CD14-positive monocyte (primary cell): ENCODE data around the gene ZNF101. TPM values are rescaled to one million over a fixed set of nuclear protein-coding genes. Genes with fewer than 3 reads are reported as not detected.

Experiments
- DNase-seq, 3 donors: peaks; one replicate each; pipeline ENCODE4 v3.0.0-alpha.2; 2011 to 2022
- H2AFZ ChIP-seq: 2 replicates; pipeline ENCODE4 v1.6.0; 2012; ENCODE audit warnings: mild to moderate bottlenecking, low read depth, low read length, inconsistent platforms; ENCODE audit not compliant: insufficient read depth, poor library complexity, severe bottlenecking
- H3K27ac ChIP-seq, 2 donors: 1 replicate in 1 of 2; 2 replicates in 1 of 2; pipeline ENCODE4 v1.5.1; 2012 to 2013; ENCODE audit warnings: low read length in 2 of 2, control low read depth in 1 of 2, inconsistent platforms in 1 of 2, low read depth in 1 of 2, mild to moderate bottlenecking in 1 of 2
- H3K27me3 ChIP-seq, 2 donors: one replicate each; pipeline versions ENCODE4 v1.6.0 to v1.6.1; 2011 to 2013; ENCODE audit warnings: low read length in 2 of 2; ENCODE audit not compliant: control insufficient read depth in 2 of 2, insufficient read depth in 2 of 2
- H3K36me3 ChIP-seq, 2 donors: replicated peaks in 1 of 2; 1 replicate in 1 of 2; 2 replicates in 1 of 2; pipeline versions ENCODE4 v1.5.1 to v1.6.1; 2012 to 2013; ENCODE audit warnings: low read length in 2 of 2, control low read depth in 1 of 2, inconsistent platforms in 1 of 2, mild to moderate bottlenecking in 1 of 2; ENCODE audit not compliant: insufficient read depth in 2 of 2, control insufficient read depth in 1 of 2
- H3K4me1 ChIP-seq, 2 donors: 1 replicate in 1 of 2; 2 replicates in 1 of 2; pipeline versions ENCODE4 v1.5.1 to v1.6.1; 2012 to 2013; ENCODE audit warnings: low read length in 2 of 2, control low read depth in 1 of 2, inconsistent platforms in 1 of 2, mild to moderate bottlenecking in 1 of 2, moderate library complexity in 1 of 2; ENCODE audit not compliant: insufficient read depth in 2 of 2, control insufficient read depth in 1 of 2
- H3K4me2 ChIP-seq: replicated peaks from 2 replicates; pipeline ENCODE3; 2012; ENCODE audit warnings: low read length, moderate library complexity, mild to moderate bottlenecking; ENCODE audit not compliant: poor library complexity, severe bottlenecking; ENCODE audit errors: extremely low read depth
- H3K4me3 ChIP-seq, 3 experiments: fragments of 200-600 bp in 1 of 3; sonication (generic) in 1 of 3; replicated peaks in 1 of 3; 1 replicate in 2 of 3; 2 replicates in 1 of 3; pipeline ENCODE4 v1.5.1; 2011 to 2013; ENCODE audit warnings: low read length in 3 of 3, mild to moderate bottlenecking in 3 of 3, control low read depth in 2 of 3, low read depth in 2 of 3, inconsistent platforms in 1 of 3, moderate library complexity in 1 of 3
- H3K79me2 ChIP-seq: 2 replicates; pipeline ENCODE4 v1.6.0; 2012; ENCODE audit warnings: mild to moderate bottlenecking, control low read depth, inconsistent platforms, low read length, moderate library complexity; ENCODE audit not compliant: insufficient read depth
- H3K9ac ChIP-seq: 2 replicates; pipeline ENCODE4 v1.6.0; 2017; ENCODE audit warnings: low read length, mild to moderate bottlenecking; ENCODE audit not compliant: insufficient read depth, poor library complexity, severe bottlenecking
- H3K9me3 ChIP-seq, 2 donors: replicated peaks in 1 of 2; 1 replicate in 1 of 2; 2 replicates in 1 of 2; pipeline versions ENCODE4 v1.5.1 to v1.6.1; 2012 to 2013; ENCODE audit warnings: low read length in 2 of 2, control low read depth in 1 of 2; ENCODE audit not compliant: control insufficient read depth in 1 of 2, insufficient read depth in 1 of 2
- H4K20me1 ChIP-seq: 2 replicates; pipeline ENCODE4 v1.6.0; 2012; ENCODE audit warnings: mild to moderate bottlenecking, low read length, control low read depth, moderate library complexity; ENCODE audit not compliant: insufficient read depth
- H3K27ac Mint-ChIP-seq, 7 donors: one replicate each; pipeline ENCODE4 v1.8.0; 2020; ENCODE audit warnings: mild to moderate bottlenecking in 7 of 7, mixed read lengths in 7 of 7, moderate library complexity in 6 of 7, inconsistent platforms in 2 of 7
- H3K27me3 Mint-ChIP-seq, 3 donors: one replicate each; pipeline ENCODE4 v1.8.0; 2021 to 2022; ENCODE audit warnings: low read depth in 3 of 3, mild to moderate bottlenecking in 3 of 3, mixed read lengths in 3 of 3, moderate library complexity in 3 of 3, inconsistent platforms in 1 of 3
- H3K36me3 Mint-ChIP-seq, 2 donors: one replicate each; pipeline ENCODE4 v1.8.0; 2020; ENCODE audit warnings: mixed read lengths in 2 of 2, inconsistent platforms in 1 of 2, mild to moderate bottlenecking in 1 of 2
- H3K4me1 Mint-ChIP-seq: one replicate; pipeline ENCODE4 v1.8.0; 2020; ENCODE audit warnings: mild to moderate bottlenecking, mixed read lengths
- H3K4me3 Mint-ChIP-seq, 2 donors: one replicate each; pipeline ENCODE4 v1.8.0; 2020; ENCODE audit warnings: mild to moderate bottlenecking in 2 of 2, mixed read lengths in 2 of 2, moderate library complexity in 1 of 2
- H3K9me3 Mint-ChIP-seq, 7 donors: one replicate each; pipeline ENCODE4 v1.8.0; 2020 to 2022; ENCODE audit warnings: mixed read lengths in 7 of 7, mild to moderate bottlenecking in 6 of 7, moderate library complexity in 6 of 7, inconsistent platforms in 2 of 7
- WGBS: methylation state at CpG from one replicate; pipeline ENCODE4 v1.1.5; 2013; ENCODE audit warnings: missing lambda C conversion rate; ENCODE audit not compliant: insufficient coverage; 5-methylcytosine and 5-hydroxymethylcytosine counted together
- intact Hi-C, 2 donors: fragments of 100-400 bp; cut with micrococcal nuclease; formaldehyde crosslinking; loops; one replicate each; pipeline versions ENCODE4 v1.15.0 to v1.15.1; 2023
- polyA plus RNA-seq, 3 donors: library from polyadenylated mRNA; depleted of rRNA in 1 of 3; unstranded in 2 of 3; stranded (reverse) in 1 of 3; fragments of 300-500 nt in 2 of 3; fragments of >200 nt in 1 of 3; fragmentation: Illumina TruSeq in 2 of 3; gene quantifications; 1 replicate in 2 of 3; 2 replicates in 1 of 3; pipeline ENCODE4 v1.2.3, GENCODE V29; 2012 to 2021
- TF ChIP-seq, protein P1 (sequence below): fragments of 200-600 bp; IDR thresholded peaks from one replicate; pipeline ENCODE4 v1.8.0; 2022; ENCODE audit warnings: antibody characterized with exemption, mild to moderate bottlenecking

Gene ZNF101
- polyA plus RNA-seq, 3 donors: 4.5 to 8.4 (median 5.5) TPM

DNA sequence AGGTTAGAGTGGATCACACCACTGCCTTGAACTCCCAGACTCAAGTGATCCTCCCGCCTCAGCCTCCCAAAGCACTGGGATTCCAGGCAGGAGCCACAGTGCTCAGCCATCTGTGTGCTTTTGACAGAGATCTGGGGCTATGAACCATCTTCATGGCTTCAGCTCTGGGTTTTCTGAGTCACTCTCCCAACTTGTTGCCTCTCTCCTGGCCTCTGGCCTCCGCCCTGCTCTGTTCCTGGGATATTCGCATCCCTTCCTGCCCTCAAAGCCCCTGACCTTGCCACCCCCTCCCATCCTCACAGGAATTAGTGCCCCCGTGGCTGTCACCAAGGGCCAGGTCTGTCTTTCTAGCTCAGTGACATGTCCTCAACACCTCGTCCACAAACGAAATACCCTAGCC, 19.5 kb upstream of the ZNF101 start:
- no peaks in the 10 kb centered on the region for H3K79me2 ChIP-seq
- 94% methylated on average over 6 of the region's 6 CpGs for whole genome bisulfite sequencing
- no peak for DNase-seq
- peaks cover 79 to 100% of the 10 kb centered on the region in 2 donors for H3K36me3 Mint-ChIP-seq
- TF ChIP-seq, protein P1, sequence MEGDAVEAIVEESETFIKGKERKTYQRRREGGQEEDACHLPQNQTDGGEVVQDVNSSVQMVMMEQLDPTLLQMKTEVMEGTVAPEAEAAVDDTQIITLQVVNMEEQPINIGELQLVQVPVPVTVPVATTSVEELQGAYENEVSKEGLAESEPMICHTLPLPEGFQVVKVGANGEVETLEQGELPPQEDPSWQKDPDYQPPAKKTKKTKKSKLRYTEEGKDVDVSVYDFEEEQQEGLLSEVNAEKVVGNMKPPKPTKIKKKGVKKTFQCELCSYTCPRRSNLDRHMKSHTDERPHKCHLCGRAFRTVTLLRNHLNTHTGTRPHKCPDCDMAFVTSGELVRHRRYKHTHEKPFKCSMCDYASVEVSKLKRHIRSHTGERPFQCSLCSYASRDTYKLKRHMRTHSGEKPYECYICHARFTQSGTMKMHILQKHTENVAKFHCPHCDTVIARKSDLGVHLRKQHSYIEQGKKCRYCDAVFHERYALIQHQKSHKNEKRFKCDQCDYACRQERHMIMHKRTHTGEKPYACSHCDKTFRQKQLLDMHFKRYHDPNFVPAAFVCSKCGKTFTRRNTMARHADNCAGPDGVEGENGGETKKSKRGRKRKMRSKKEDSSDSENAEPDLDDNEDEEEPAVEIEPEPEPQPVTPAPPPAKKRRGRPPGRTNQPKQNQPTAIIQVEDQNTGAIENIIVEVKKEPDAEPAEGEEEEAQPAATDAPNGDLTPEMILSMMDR: no peak
- H3K9me3 ChIP-seq: no peaks in the 10 kb centered on the region
- no peaks in the 10 kb centered on the region for H3K4me1 ChIP-seq
- H3K27me3 ChIP-seq: no peaks in the 10 kb centered on the region
- no peak overlapping the region for H3K4me3 Mint-ChIP-seq
- H3K9ac ChIP-seq: no peak overlapping the region
- H3K36me3 ChIP-seq: peaks cover 90 to 93% of the 10 kb centered on the region in 2 donors
- H3K27me3 Mint-ChIP-seq: peaks cover 0 to 5% (median 2%) of the 10 kb centered on the region in 3 donors
- H4K20me1 ChIP-seq: peaks cover 11% of the 10 kb centered on the region
- H3K9me3 Mint-ChIP-seq: no peaks in the 10 kb centered on the region
- H3K27ac Mint-ChIP-seq: peak overlapping the region in 4 of 7 donors; percentile 23 to 71 (median 48)
- H2AFZ ChIP-seq: no peak overlapping the region
- intact Hi-C loops: no loop called here
- no peak overlapping the region for H3K4me2 ChIP-seq
- H3K27ac ChIP-seq: no peak overlapping the region
- no peaks in the 10 kb centered on the region for H3K4me1 Mint-ChIP-seq
- H3K4me3 ChIP-seq: no peak overlapping the region

DNA sequence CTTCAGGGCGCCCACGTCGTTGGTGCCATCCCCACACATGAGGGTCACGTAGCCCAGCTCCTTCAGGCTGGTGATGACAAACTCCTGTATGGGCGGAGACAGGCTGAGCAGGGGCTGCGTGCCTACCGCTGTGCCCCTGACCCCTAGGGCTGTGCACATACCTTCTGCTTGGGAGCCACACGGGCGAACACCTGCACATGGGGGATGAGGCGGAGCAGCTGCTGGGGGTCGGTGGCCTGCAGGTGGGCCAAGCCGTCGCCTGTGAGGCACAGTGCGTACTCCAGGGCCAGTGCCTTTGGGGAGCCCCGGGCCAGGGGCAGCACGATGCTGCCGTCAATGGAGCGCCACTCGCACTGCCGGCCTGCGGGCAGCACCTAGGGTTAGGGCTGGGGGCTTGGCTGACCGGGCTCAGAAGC, 19.1 kb upstream of the ZNF101 start:
- H3K27ac ChIP-seq: no peak overlapping the region
- H3K27me3 Mint-ChIP-seq: peaks cover 0 to 7% (median 2%) of the 10 kb centered on the region in 3 donors
- H4K20me1 ChIP-seq: peaks cover 11% of the 10 kb centered on the region
- intact Hi-C loops: no loop called here
- peak overlapping the region in 3 of 7 donors; percentile 23 to 71 (median 59) for H3K27ac Mint-ChIP-seq
- no peak for DNase-seq
- H2AFZ ChIP-seq: no peak overlapping the region
- no peaks in the 10 kb centered on the region for H3K9me3 ChIP-seq
- TF ChIP-seq, protein P1: no peak
- no peak overlapping the region for H3K4me3 Mint-ChIP-seq
- WGBS: over 99% methylated on average over 20 of the region's 22 CpGs
- H3K4me1 Mint-ChIP-seq: no peaks in the 10 kb centered on the region
- peaks cover 92 to 97% of the 10 kb centered on the region in 2 donors for H3K36me3 ChIP-seq
- no peaks in the 10 kb centered on the region for H3K9me3 Mint-ChIP-seq
- no peak overlapping the region for H3K4me2 ChIP-seq
- H3K27me3 ChIP-seq: no peaks in the 10 kb centered on the region
- H3K79me2 ChIP-seq: no peaks in the 10 kb centered on the region
- H3K9ac ChIP-seq: no peak overlapping the region
- H3K4me3 ChIP-seq: no peak overlapping the region
- H3K36me3 Mint-ChIP-seq: peaks cover 82 to 100% of the 10 kb centered on the region in 2 donors
- H3K4me1 ChIP-seq: no peaks in the 10 kb centered on the region
